Neural cell (in vitro differentiated cells): ENCODE measurements around the gene CCDC86. TPM values are rescaled to one million over a fixed set of nuclear protein-coding genes. Genes with fewer than 3 reads are reported as not detected.

Experiments used
- H2AFZ ChIP-seq: fragments of 200-600, 300-800 bp; sonication (generic), shearing (Covaris generic); 2 replicates; pipeline ENCODE4 v1.6.0; 2014; ENCODE audit warnings: low read depth, mild to moderate bottlenecking, antibody characterized with exemption, low read length, moderate library complexity
- H3F3A ChIP-seq: fragments of 200-600 bp; shearing (Covaris generic); 2 replicates; pipeline ENCODE4 v1.6.1; 2016; ENCODE audit warnings: mild to moderate bottlenecking, moderate library complexity, mixed read lengths, antibody characterized with exemption, low read length; ENCODE audit not compliant: insufficient read depth, poor library complexity, severe bottlenecking
- H3K27ac ChIP-seq: fragments of 200-600, 300-800 bp; sonication (generic), shearing (Covaris generic); 2 replicates; pipeline ENCODE4 v1.5.1; 2014; ENCODE audit warnings: mild to moderate bottlenecking, low read length, moderate library complexity
- H3K27me3 ChIP-seq: fragments of 300-800, 200-600 bp; sonication (generic), shearing (Covaris generic); 2 replicates; pipeline ENCODE4 v1.6.0; 2014; ENCODE audit warnings: mild to moderate bottlenecking, low read depth, low read length, moderate library complexity; ENCODE audit not compliant: insufficient read depth
- H3K36me3 ChIP-seq: fragments of 300-800, 200-600 bp; sonication (generic), shearing (Covaris generic); 2 replicates; pipeline ENCODE4 v1.5.1; 2014; ENCODE audit warnings: mild to moderate bottlenecking, antibody characterized with exemption, low read length, moderate library complexity; ENCODE audit not compliant: insufficient read depth
- H3K4me2 ChIP-seq: fragments of 300-800, 200-600 bp; sonication (generic), shearing (Covaris generic); 2 replicates; pipeline ENCODE4 v1.6.0; 2014; ENCODE audit warnings: mild to moderate bottlenecking, low read length
- H3K4me3 ChIP-seq: fragments of 300-800, 200-600 bp; sonication (generic), shearing (Covaris generic); 2 replicates; pipeline ENCODE4 v1.5.1; 2014; ENCODE audit warnings: mild to moderate bottlenecking, low read length, moderate library complexity
- H3K79me2 ChIP-seq: fragments of 200-600 bp; shearing (Covaris generic); replicated peaks from 2 replicates; pipeline ENCODE4 v1.6.0; 2014; ENCODE audit warnings: mild to moderate bottlenecking, low read length, moderate library complexity; ENCODE audit not compliant: insufficient read depth
- H3K9ac ChIP-seq: fragments of 300-800, 200-600 bp; sonication (generic), shearing (Covaris generic); 2 replicates; pipeline ENCODE4 v1.6.1; 2016; ENCODE audit warnings: mild to moderate bottlenecking, low read length, mixed read lengths
- H3K9me2 ChIP-seq: fragments of 200-600 bp; shearing (Covaris generic); 2 replicates; pipeline ENCODE4 v1.6.1; 2016; ENCODE audit warnings: mild to moderate bottlenecking, low read length, mixed read lengths; ENCODE audit not compliant: insufficient read depth
- H3K9me3 ChIP-seq: fragments of 200-600, 300-800 bp; sonication (generic), shearing (Covaris generic); 2 replicates; pipeline ENCODE4 v1.6.1; 2016; ENCODE audit warnings: mild to moderate bottlenecking, mixed run types, low read length, moderate library complexity, mixed read lengths
- H4K20me1 ChIP-seq: fragments of 200-600 bp; shearing (Covaris generic); 2 replicates; pipeline ENCODE4 v1.6.1; 2016; ENCODE audit warnings: mild to moderate bottlenecking, mixed run types; ENCODE audit not compliant: insufficient read depth
- CTCF ChIP-seq: fragments of 450-650 bp; IDR thresholded peaks from 2 replicates; pipeline ENCODE4 v1.5.1; 2014; ENCODE audit warnings: antibody characterized with exemption, mild to moderate bottlenecking, moderate library complexity; ENCODE audit not compliant: poor library complexity, severe bottlenecking
- EP300 ChIP-seq: fragments of 450-650 bp; conservative IDR thresholded peaks from 2 replicates; pipeline ENCODE4 v1.6.1; 2014; ENCODE audit warnings: antibody characterized with exemption, mild to moderate bottlenecking, moderate library complexity; ENCODE audit not compliant: poor library complexity, severe bottlenecking
- EZH2 ChIP-seq: fragments of 200-600, 300-800 bp; shearing (Covaris generic), sonication (generic); IDR thresholded peaks from 2 replicates; pipeline ENCODE4 v1.6.1; 2014; ENCODE audit warnings: antibody characterized with exemption, low read length, borderline replicate concordance, mild to moderate bottlenecking; ENCODE audit not compliant: insufficient read depth, poor library complexity, severe bottlenecking
- MXI1 ChIP-seq: fragments of 450-650 bp; conservative IDR thresholded peaks from 2 replicates; pipeline ENCODE4 v1.6.1; 2014; ENCODE audit warnings: antibody characterized with exemption, mild to moderate bottlenecking; ENCODE audit not compliant: poor library complexity, severe bottlenecking
- POLR2AphosphoS5 ChIP-seq: IDR thresholded peaks from 2 replicates; pipeline ENCODE4 v1.6.1; 2012
- RAD21 ChIP-seq: fragments of 450-650 bp; conservative IDR thresholded peaks from 2 replicates; pipeline ENCODE4 v1.6.1; 2014; ENCODE audit warnings: antibody characterized with exemption, mild to moderate bottlenecking, moderate library complexity
- SMC3 ChIP-seq: fragments of 450-650 bp; conservative IDR thresholded peaks from 2 replicates; pipeline ENCODE4 v1.6.1; 2014; ENCODE audit warnings: antibody characterized with exemption, mild to moderate bottlenecking, moderate library complexity; ENCODE audit not compliant: poor library complexity
- TAF1 ChIP-seq: IDR thresholded peaks from 2 replicates; pipeline ENCODE4 v1.6.1; 2012; ENCODE audit warnings: low read depth
- polyA plus RNA-seq: library from polyadenylated mRNA; depleted of rRNA; stranded (reverse); fragments of >200 nt; gene quantifications from 2 replicates; pipeline ENCODE4 v1.2.3, GENCODE V29; 2014
- TF ChIP-seq, protein P1 (sequence below): IDR thresholded peaks from 2 replicates; pipeline ENCODE4 v1.6.1; 2012; ENCODE audit warnings: borderline replicate concordance

The CCDC86 gene
- polyA plus RNA-seq, 1 donor from 2014 or later: 0.16 TPM

- no peak overlapping the region for H3K9ac ChIP-seq
- H3K9me2 ChIP-seq: no peaks in the 10 kb centered on the region
- TF ChIP-seq SMC3: no peak
- TF ChIP-seq EZH2: no peak
- TF ChIP-seq TAF1: no peak
- no peak for TF ChIP-seq CTCF
- no peaks in the 10 kb centered on the region for H3K79me2 ChIP-seq
- H3K9me3 ChIP-seq: no peaks in the 10 kb centered on the region
- no peaks in the 10 kb centered on the region for H3F3A ChIP-seq
- H2AFZ ChIP-seq: no peak overlapping the region
- H3K4me2 ChIP-seq: no peak overlapping the region
- no peaks in the 10 kb centered on the region for H3K27me3 ChIP-seq
- H3K36me3 ChIP-seq: no peaks in the 10 kb centered on the region
- no peaks in the 10 kb centered on the region for H4K20me1 ChIP-seq
- H3K4me3 ChIP-seq: no peak overlapping the region
- H3K27ac ChIP-seq: no peak overlapping the region
These were observed 32.2 kb upstream of the CCDC86 start for GRCh38 chr11:60809691-60810090.

GRCh38 chr11:60810151-60810550 lies 31.8 kb upstream of the CCDC86 start:
- Histone ChIP-seq H3K27me3 (no peaks in the 10 kb centered on the region), H3F3A (no peaks in the 10 kb centered on the region)
- TF ChIP-seq POLR2AphosphoS5 (no peak), SMC3 (no peak), TAF1 (no peak), CTCF (no peak), EP300 (no peak), MXI1 (no peak), EZH2 (no peak), RAD21 (no peak)
- TF ChIP-seq, protein P1, sequence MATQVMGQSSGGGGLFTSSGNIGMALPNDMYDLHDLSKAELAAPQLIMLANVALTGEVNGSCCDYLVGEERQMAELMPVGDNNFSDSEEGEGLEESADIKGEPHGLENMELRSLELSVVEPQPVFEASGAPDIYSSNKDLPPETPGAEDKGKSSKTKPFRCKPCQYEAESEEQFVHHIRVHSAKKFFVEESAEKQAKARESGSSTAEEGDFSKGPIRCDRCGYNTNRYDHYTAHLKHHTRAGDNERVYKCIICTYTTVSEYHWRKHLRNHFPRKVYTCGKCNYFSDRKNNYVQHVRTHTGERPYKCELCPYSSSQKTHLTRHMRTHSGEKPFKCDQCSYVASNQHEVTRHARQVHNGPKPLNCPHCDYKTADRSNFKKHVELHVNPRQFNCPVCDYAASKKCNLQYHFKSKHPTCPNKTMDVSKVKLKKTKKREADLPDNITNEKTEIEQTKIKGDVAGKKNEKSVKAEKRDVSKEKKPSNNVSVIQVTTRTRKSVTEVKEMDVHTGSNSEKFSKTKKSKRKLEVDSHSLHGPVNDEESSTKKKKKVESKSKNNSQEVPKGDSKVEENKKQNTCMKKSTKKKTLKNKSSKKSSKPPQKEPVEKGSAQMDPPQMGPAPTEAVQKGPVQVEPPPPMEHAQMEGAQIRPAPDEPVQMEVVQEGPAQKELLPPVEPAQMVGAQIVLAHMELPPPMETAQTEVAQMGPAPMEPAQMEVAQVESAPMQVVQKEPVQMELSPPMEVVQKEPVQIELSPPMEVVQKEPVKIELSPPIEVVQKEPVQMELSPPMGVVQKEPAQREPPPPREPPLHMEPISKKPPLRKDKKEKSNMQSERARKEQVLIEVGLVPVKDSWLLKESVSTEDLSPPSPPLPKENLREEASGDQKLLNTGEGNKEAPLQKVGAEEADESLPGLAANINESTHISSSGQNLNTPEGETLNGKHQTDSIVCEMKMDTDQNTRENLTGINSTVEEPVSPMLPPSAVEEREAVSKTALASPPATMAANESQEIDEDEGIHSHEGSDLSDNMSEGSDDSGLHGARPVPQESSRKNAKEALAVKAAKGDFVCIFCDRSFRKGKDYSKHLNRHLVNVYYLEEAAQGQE: no peak

More at GRCh38 chr11:60810151-60810550, 31.8 kb upstream of the CCDC86 start:
- Histone ChIP-seq H2AFZ (no peak overlapping the region), H3K9me2 (no peaks in the 10 kb centered on the region), H3K27ac (no peak overlapping the region), H3K36me3 (no peaks in the 10 kb centered on the region), H3K9ac (no peak overlapping the region), H3K79me2 (no peaks in the 10 kb centered on the region), H3K4me3 (no peak overlapping the region), H3K9me3 (no peaks in the 10 kb centered on the region), H3K4me2 (no peak overlapping the region), H4K20me1 (no peaks in the 10 kb centered on the region)
